Hepatocyte (in vitro differentiated cells): ENCODE measurements around the gene VPS33B. TPM values are rescaled to one million over a fixed set of nuclear protein-coding genes. Genes with fewer than 3 reads are reported as not detected.
A peak's percentile ranks its signal among the peaks of the same experiment; 100 is the strongest.

ENCODE experiments used
- DNase-seq: peaks from one replicate; pipeline ENCODE4 v3.0.0-alpha.2; 2016; ENCODE audit warnings: low spot score
- H2AFZ ChIP-seq: fragments of 200-600 bp; sonication (generic); 2 replicates; pipeline ENCODE4 v1.6.0; 2016; ENCODE audit warnings: antibody characterized with exemption, mild to moderate bottlenecking
- H3K27ac ChIP-seq: fragments of 200-600 bp; sonication (generic); 2 replicates; pipeline ENCODE4 v1.5.1; 2016; ENCODE audit warnings: mild to moderate bottlenecking
- H3K27me3 ChIP-seq: fragments of 200-600 bp; sonication (generic); 2 replicates; pipeline ENCODE4 v1.6.1; 2016
- H3K36me3 ChIP-seq: fragments of 200-600 bp; sonication (generic); replicated peaks from 2 replicates; pipeline ENCODE4 v1.5.1; 2016; ENCODE audit warnings: low read depth; ENCODE audit not compliant: insufficient read depth
- H3K4me1 ChIP-seq: fragments of 200-600 bp; sonication (generic); 2 replicates; pipeline ENCODE4 v1.5.1; 2016; ENCODE audit warnings: mild to moderate bottlenecking, moderate library complexity; ENCODE audit not compliant: insufficient read depth
- H3K4me2 ChIP-seq: fragments of 200-600 bp; sonication (generic); 2 replicates; pipeline ENCODE4 v1.6.0; 2016
- H3K4me3 ChIP-seq: fragments of 200-600 bp; sonication (generic); 2 replicates; pipeline ENCODE4 v1.5.1; 2016; ENCODE audit warnings: mild to moderate bottlenecking
- H3K79me2 ChIP-seq: fragments of 200-600 bp; sonication (generic); 2 replicates; pipeline ENCODE4 v1.6.0; 2017; ENCODE audit warnings: mild to moderate bottlenecking
- H3K9me2 ChIP-seq: fragments of 200-600 bp; sonication (generic); replicated peaks from 2 replicates; pipeline ENCODE4 v1.6.0; 2017; ENCODE audit warnings: mild to moderate bottlenecking; ENCODE audit not compliant: insufficient read depth
- H3K9me3 ChIP-seq: fragments of 200-600 bp; sonication (generic); 2 replicates; pipeline ENCODE4 v1.5.1; 2016; ENCODE audit warnings: low read depth, mild to moderate bottlenecking
- H4K20me1 ChIP-seq: fragments of 200-600 bp; sonication (generic); 2 replicates; pipeline ENCODE4 v1.6.0; 2016; ENCODE audit warnings: mild to moderate bottlenecking; ENCODE audit not compliant: insufficient read depth, poor library complexity, severe bottlenecking
- CTCF ChIP-seq: fragments of 200-600 bp; sonication (generic); IDR thresholded peaks from 2 replicates; pipeline ENCODE4 v1.5.1; 2016; ENCODE audit warnings: antibody characterized with exemption, mild to moderate bottlenecking; ENCODE audit not compliant: poor library complexity
- EZH2 ChIP-seq: fragments of 200-600 bp; sonication (generic); IDR thresholded peaks from 2 replicates; pipeline ENCODE4 v1.6.1; 2016; ENCODE audit warnings: antibody characterized with exemption, mild to moderate bottlenecking, borderline replicate concordance
- EZH2phosphoT487 ChIP-seq: fragments of 200-600 bp; sonication (generic); IDR thresholded peaks from one replicate; pipeline ENCODE4 v1.6.1; 2018; ENCODE audit warnings: antibody characterized with exemption, mild to moderate bottlenecking, low read depth, moderate library complexity; ENCODE audit not compliant: unreplicated experiment, severe bottlenecking
- WGBS: methylation state at CpG from one replicate; pipeline ENCODE4 v1.1.6; 2016; ENCODE audit warnings: low lambda C conversion rate; ENCODE audit errors: missing lambda C conversion rate; 5-methylcytosine and 5-hydroxymethylcytosine counted together
- polyA plus RNA-seq: library from polyadenylated mRNA; unstranded; fragments of >200 nt; fragmentation: Nextera tagmentation; extraction: Ambion mirVana; gene quantifications from 2 replicates; pipeline ENCODE4 v1.2.1, GENCODE V29; 2016
- total RNA-seq: library from RNA; depleted of rRNA; stranded (reverse); fragments of >200 nt; gene quantifications from 2 replicates; pipeline ENCODE4 v1.2.3, GENCODE V29; 2014

The VPS33B gene
- total and polyA plus RNA-seq, 2 experiments from 2014 or later = 7.8 to 11.7 TPM

- Histone ChIP-seq H3K79me2 (no peaks in the 10 kb centered on the region), H3K27ac (no peak overlapping the region), H3K9me2 (no peaks in the 10 kb centered on the region), H3K9me3 (no peaks in the 10 kb centered on the region), H4K20me1 (no peaks in the 10 kb centered on the region), H3K4me3 (no peak overlapping the region), H3K27me3 (peaks cover 35% of the 10 kb centered on the region), H2AFZ (no peak overlapping the region), H3K4me1 (no peaks in the 10 kb centered on the region), H3K4me2 (no peak overlapping the region), H3K36me3 (no peaks in the 10 kb centered on the region)
- TF ChIP-seq EZH2phosphoT487 = no peak
- TF ChIP-seq EZH2 = no peak
- no peak for TF ChIP-seq CTCF
- WGBS = 90% methylated on average over 2 of the region's 2 CpGs
- no peak for DNase-seq
These were observed 38.8 kb upstream of the VPS33B start for GRCh38 chr15:91061230-91061629.

- Histone ChIP-seq H3K27me3 (peaks cover 71% of the 10 kb centered on the region), H2AFZ (no peak overlapping the region), H4K20me1 (no peaks in the 10 kb centered on the region), H3K4me2 (peak overlapping the region; percentile 60), H3K27ac (no peak overlapping the region), H3K9me3 (no peaks in the 10 kb centered on the region), H3K4me1 (no peaks in the 10 kb centered on the region), H3K4me3 (no peak overlapping the region), H3K36me3 (no peaks in the 10 kb centered on the region), H3K79me2 (no peaks in the 10 kb centered on the region), H3K9me2 (no peaks in the 10 kb centered on the region)
- WGBS = 29% methylated on average over 11 of the region's 11 CpGs
- TF ChIP-seq CTCF = peak; percentile 74
- no peak for TF ChIP-seq EZH2
- no peak for TF ChIP-seq EZH2phosphoT487
- DNase-seq = peak; percentile 77
These were observed 33.3 kb upstream of the VPS33B start for GRCh38 chr15:91055548-91056331.

DNA sequence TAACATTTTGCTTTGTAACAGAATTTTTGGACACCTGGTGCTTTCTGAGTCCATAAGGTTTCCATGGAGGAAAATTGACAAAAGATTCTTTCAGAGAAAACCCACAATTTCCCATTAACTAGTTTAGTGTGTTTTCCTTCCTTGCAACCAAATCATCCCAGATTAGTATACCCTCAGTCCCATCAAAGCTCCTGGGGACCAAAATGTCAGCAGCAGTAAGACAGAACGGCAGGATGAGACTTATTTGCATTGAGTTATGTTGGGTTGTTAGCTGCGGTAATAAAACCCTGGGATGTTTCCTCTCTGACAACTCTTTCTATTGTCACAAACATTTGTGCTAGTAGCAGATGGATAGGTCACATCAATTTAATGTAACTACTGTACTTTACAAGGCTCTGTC is 32.4 kb upstream of the VPS33B start:
- Histone ChIP-seq H3K36me3 (no peaks in the 10 kb centered on the region), H2AFZ (no peak overlapping the region), H4K20me1 (no peaks in the 10 kb centered on the region), H3K27me3 (peaks cover 69% of the 10 kb centered on the region), H3K4me2 (no peak overlapping the region), H3K27ac (no peak overlapping the region), H3K4me1 (no peaks in the 10 kb centered on the region), H3K9me3 (no peaks in the 10 kb centered on the region), H3K9me2 (no peaks in the 10 kb centered on the region), H3K4me3 (no peak overlapping the region), H3K79me2 (no peaks in the 10 kb centered on the region)
- 63% methylated on average over 2 of the region's 2 CpGs for WGBS
- TF ChIP-seq EZH2phosphoT487 (no peak), EZH2 (no peak), CTCF (no peak)
- DNase-seq = no peak

GRCh38 chr15:91051248-91051647 is 28.9 kb upstream of the VPS33B start:
- WGBS = 78% methylated on average over 8 of the region's 8 CpGs
- Histone ChIP-seq H3K4me1 (no peaks in the 10 kb centered on the region), H3K27ac (no peak overlapping the region), H3K4me2 (no peak overlapping the region), H3K9me3 (no peaks in the 10 kb centered on the region), H3K36me3 (no peaks in the 10 kb centered on the region), H3K4me3 (no peak overlapping the region), H3K79me2 (no peaks in the 10 kb centered on the region), H2AFZ (no peak overlapping the region), H3K27me3 (peaks cover 41% of the 10 kb centered on the region), H4K20me1 (no peaks in the 10 kb centered on the region), H3K9me2 (no peaks in the 10 kb centered on the region)
- no peak for DNase-seq
- TF ChIP-seq EZH2phosphoT487 (no peak), CTCF (no peak), EZH2 (no peak)
